SK-N-MC (cell line): ENCODE data around the gene BMI1.

ENCODE experiments used
- EZH2 ChIP-seq: fragments of 200-600 bp; sonication (generic); IDR thresholded peaks from one replicate; pipeline ENCODE4 v1.6.1; 2017; ENCODE audit warnings: antibody characterized with exemption
- FOXP2 ChIP-seq: optimal IDR thresholded peaks from 2 replicates; pipeline ENCODE3; 2011; ENCODE audit warnings: mild to moderate bottlenecking, moderate library complexity; ENCODE audit not compliant: insufficient read depth; ENCODE audit errors: extremely low read length, control extremely low read depth

- no peak for TF ChIP-seq EZH2
- no peak for TF ChIP-seq FOXP2
Observed at GRCh38 chr10:22368981-22369380, 48.1 kb downstream of the BMI1 start.
